Fibroblast of lung (primary cell): ENCODE data around the gene POLR3E. TPM values are rescaled to one million over a fixed set of nuclear protein-coding genes. Genes with fewer than 3 reads are reported as not detected.

Experiments used
- DNase-seq, 2 donors: peaks; one replicate each; pipeline versions ENCODE4 v3.0.0 to v3.0.0-alpha.2; 2010; ENCODE audit warnings: low read depth in 2 of 2
- H2AFZ ChIP-seq: 2 replicates; pipeline ENCODE4 v1.5.1; 2012; ENCODE audit warnings: low read length, control low read depth, inconsistent platforms
- H3K27ac ChIP-seq: 2 replicates; pipeline ENCODE4 v1.5.1; 2011; ENCODE audit warnings: low read length, control low read depth; ENCODE audit not compliant: insufficient read depth
- H3K27me3 ChIP-seq: 2 replicates; pipeline ENCODE4 v1.5.1; 2011; ENCODE audit warnings: mild to moderate bottlenecking, low read length; ENCODE audit not compliant: control insufficient read depth, insufficient read depth
- H3K36me3 ChIP-seq: 2 replicates; pipeline ENCODE4 v1.5.1; 2011; ENCODE audit warnings: low read length; ENCODE audit not compliant: control insufficient read depth, insufficient read depth
- H3K4me1 ChIP-seq: 2 replicates; pipeline ENCODE4 v1.5.1; 2011; ENCODE audit warnings: low read length; ENCODE audit not compliant: control insufficient read depth, insufficient read depth; ENCODE audit errors: extremely low read depth
- H3K4me2 ChIP-seq: 2 replicates; pipeline ENCODE4 v1.5.1; 2011; ENCODE audit warnings: low read length, control low read depth; ENCODE audit not compliant: insufficient read depth; ENCODE audit errors: extremely low read depth
- H3K4me3 ChIP-seq, 4 experiments: fragments of 200-600 bp in 1 of 4; sonication (generic) in 1 of 4; replicated peaks in 1 of 4; 2 replicates each; pipeline ENCODE4 v1.5.1; 2011 to 2016; ENCODE audit warnings: low read length in 4 of 4, low read depth in 3 of 4, mild to moderate bottlenecking in 3 of 4, control low read depth in 2 of 4, inconsistent platforms in 1 of 4, mixed read lengths in 1 of 4; ENCODE audit not compliant: insufficient read depth in 1 of 4; ENCODE audit errors: control extremely low read depth in 1 of 4
- H3K79me2 ChIP-seq: 2 replicates; pipeline ENCODE4 v1.5.1; 2012; ENCODE audit warnings: mild to moderate bottlenecking, low read length, inconsistent platforms; ENCODE audit not compliant: control insufficient read depth, insufficient read depth
- H3K9ac ChIP-seq: 2 replicates; pipeline ENCODE4 v1.5.1; 2011; ENCODE audit warnings: mild to moderate bottlenecking, low read length, control low read depth; ENCODE audit not compliant: insufficient read depth
- H3K9me3 ChIP-seq: 2 replicates; pipeline ENCODE4 v1.5.1; 2012; ENCODE audit warnings: low read depth, low read length; ENCODE audit not compliant: control insufficient read depth, insufficient read depth
- H4K20me1 ChIP-seq: 2 replicates; pipeline ENCODE4 v1.5.1; 2011; ENCODE audit warnings: low read length; ENCODE audit not compliant: control insufficient read depth, insufficient read depth; ENCODE audit errors: extremely low read depth
- CTCF ChIP-seq, 2 donors: IDR thresholded peaks in 1 of 2; conservative IDR thresholded peaks in 1 of 2; 1 replicate in 1 of 2; 2 replicates in 1 of 2; pipeline ENCODE4 v1.5.1; 2011 to 2012; ENCODE audit warnings: low read length in 2 of 2, control low read depth in 1 of 2, inconsistent platforms in 1 of 2, low read depth in 1 of 2, mild to moderate bottlenecking in 1 of 2
- EZH2 ChIP-seq: IDR thresholded peaks from 2 replicates; pipeline ENCODE4 v1.5.1; 2012; ENCODE audit warnings: low read length, control low read depth, mild to moderate bottlenecking; ENCODE audit errors: missing control alignments
- polyA plus RNA-seq, 2 donors: library from polyadenylated mRNA; depleted of rRNA in 1 of 2; stranded (reverse) in 1 of 2; unstranded in 1 of 2; fragments of >200 nt; gene quantifications; 2 replicates each; pipeline ENCODE4 v1.2.1, GENCODE V29; 2011 to 2012; ENCODE audit warnings: missing spikeins in 1 of 2
- total RNA-seq: library from RNA; depleted of rRNA; stranded (reverse); fragments of >200 nt; gene quantifications from 2 replicates; pipeline ENCODE4 v1.2.1, GENCODE V29; 2014

Gene POLR3E
- total and polyA plus RNA-seq, 2 donors (not counting 1 experiment from before 2014, with no cell fraction given): 14.2 to 28.9 TPM

DNA sequence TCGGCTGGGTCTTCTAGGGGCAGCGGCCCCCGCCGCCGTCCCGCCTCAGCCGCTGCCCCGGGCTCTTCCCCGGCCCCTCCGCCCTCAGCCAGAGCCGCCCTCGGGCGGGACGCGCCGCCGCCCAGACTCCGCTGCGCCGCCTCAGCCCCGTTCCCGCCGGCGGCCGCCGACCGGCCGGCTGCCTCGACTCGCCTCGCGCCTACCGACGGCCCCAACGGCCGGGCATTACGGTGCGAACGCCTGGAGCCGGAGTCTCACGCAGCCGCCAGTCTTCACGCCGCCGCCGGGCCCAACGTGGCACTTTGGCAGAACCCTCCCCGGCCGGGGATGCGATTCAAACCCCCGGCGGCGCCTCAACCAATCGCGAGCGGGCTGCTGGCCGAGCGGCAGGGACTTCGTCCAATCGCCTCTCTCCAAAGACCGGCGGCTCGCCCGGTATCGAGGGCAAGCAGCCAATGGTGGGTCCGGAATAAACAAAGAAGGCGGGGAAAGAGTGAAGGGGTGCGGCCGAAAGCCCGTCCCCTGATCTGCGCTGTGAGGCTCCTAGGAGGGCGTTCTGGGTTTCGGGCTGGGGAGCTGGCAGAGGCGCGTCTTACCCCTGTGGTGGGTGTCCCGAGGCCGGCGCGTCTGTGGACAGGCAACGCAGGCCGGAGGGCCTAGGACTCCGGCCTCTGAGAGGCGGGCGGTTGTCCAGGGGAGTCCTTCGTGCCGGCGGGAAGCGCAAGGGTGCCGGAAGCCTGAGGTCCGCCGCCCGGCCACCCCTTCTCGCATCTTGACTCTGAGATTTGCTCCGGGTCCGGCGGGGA lies 77.3 kb downstream of the POLR3E start, which contains the start of gene CDR2:
Gene CDR2 (minus strand): TSS at position 309 of the 806 bp plus-strand sequence. CDS start 310 bp downstream, outside the sequence.
- peak within 1 kb of the TSS; percentile 85 to 92 (median 88) for H3K4me3 ChIP-seq

DNA sequence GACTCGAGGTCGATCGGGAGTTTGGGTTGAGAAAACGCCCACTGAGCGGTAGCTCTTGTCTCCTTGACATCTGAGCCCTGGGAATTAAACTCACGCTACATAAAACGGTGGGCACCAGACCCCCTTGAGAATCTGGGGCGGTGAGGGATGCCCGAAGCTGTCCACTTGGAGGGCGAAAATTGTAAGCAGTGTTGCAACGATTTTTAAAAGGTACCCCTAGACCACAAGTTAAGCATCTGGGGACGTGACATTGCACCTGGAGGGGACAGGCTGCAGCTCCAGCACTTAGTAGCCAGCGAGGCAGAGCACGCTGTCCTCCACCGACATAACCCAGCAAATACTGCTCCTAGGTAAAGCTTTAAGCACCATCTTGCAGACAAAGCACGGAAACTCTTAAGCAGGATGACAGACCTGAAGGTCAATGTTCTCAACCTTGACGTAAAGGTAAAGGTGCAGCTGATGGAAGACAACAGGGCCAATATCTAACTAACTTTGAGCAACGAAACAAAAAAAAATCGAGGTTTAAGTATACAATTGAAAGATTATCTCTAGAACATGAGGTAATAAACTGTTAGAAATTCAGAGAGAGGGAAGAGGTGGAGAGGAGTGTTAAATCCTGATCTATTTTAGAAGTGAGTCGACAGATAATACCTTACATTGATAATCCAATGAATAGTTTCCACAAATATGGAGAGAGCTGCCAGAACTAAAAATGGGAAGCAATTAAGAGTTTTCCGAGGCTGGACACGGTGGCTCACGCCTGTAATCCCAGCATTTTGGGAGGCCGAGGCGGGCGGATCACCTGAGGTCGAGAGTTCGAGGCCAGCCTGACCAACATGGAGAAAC lies 78.1 kb downstream of the POLR3E start:
- H2AFZ ChIP-seq: peak overlapping the region; percentile 66
- peak overlapping the region; percentile 61 to 90 (median 78) for H3K4me3 ChIP-seq
- no peaks in the 10 kb centered on the region for H4K20me1 ChIP-seq
- H3K27ac ChIP-seq: peak overlapping the region; percentile 52
- peaks cover 3% of the 10 kb centered on the region for H3K4me1 ChIP-seq
- DNase-seq: no peak
- no peaks in the 10 kb centered on the region for H3K36me3 ChIP-seq
- no peaks in the 10 kb centered on the region for H3K9me3 ChIP-seq
- no peaks in the 10 kb centered on the region for H3K27me3 ChIP-seq
- peak overlapping the region; percentile 66 for H3K9ac ChIP-seq
- no peak for TF ChIP-seq CTCF (conservative IDR thresholded peaks at IDR 0.05 in 1 of 2, IDR thresholded peaks at IDR 0.05 in 1 of 2; ENCODE audit: low read depth in 1 of 2, low read length in 2 of 2)
- no peak for TF ChIP-seq EZH2
- H3K4me2 ChIP-seq: peak overlapping the region; percentile 96
- peaks cover 34% of the 10 kb centered on the region for H3K79me2 ChIP-seq

More for the DNA sequence above, 77.3 kb downstream of the POLR3E start, which contains the start of gene CDR2:
- Histone ChIP-seq H3K9me3 (no peaks in the 10 kb centered on the region), H3K79me2 (peaks cover 37% of the 10 kb centered on the region), H3K27me3 (no peaks in the 10 kb centered on the region), H3K27ac (peak within 1 kb of the TSS; percentile 89), H3K4me2 (peak within 1 kb of the TSS; percentile 96), H3K9ac (peak within 1 kb of the TSS; percentile 92), H3K4me1 (peaks cover 6% of the 10 kb centered on the region), H4K20me1 (no peaks in the 10 kb centered on the region), H3K36me3 (no peaks in the 10 kb centered on the region), H2AFZ (peak within 1 kb of the TSS; percentile 66)
- TF ChIP-seq CTCF (conservative IDR thresholded peaks at IDR 0.05 in 1 of 2, IDR thresholded peaks at IDR 0.05 in 1 of 2; ENCODE audit: low read depth in 1 of 2, low read length in 2 of 2) (no peak), EZH2 (no peak)
- DNase-seq: peak; percentile 93 to 96
